Brain pericyte (primary cell): ENCODE data around the gene ULK4.
"Not testable (repeated sequence)": the region's sequence is repeated elsewhere in the genome, so short reads cannot be mapped to it uniquely, and the experiment has no call there.

Source experiments
- DNase-seq: peaks from one replicate; pipeline ENCODE4 v3.0.0-alpha.2; 2012; ENCODE audit warnings: low read depth, low spot score

ULK4 gene

GRCh38 chr3:41446316-41446715, 515.6 kb downstream of the ULK4 start:
- not testable (repeated sequence) for DNase-seq

- DNase-seq: no peak
These were observed 520.3 kb downstream of the ULK4 start for GRCh38 chr3:41441568-41441967.

GRCh38 chr3:41441139-41441538, 520.8 kb downstream of the ULK4 start:
- no peak for DNase-seq

GRCh38 chr3:41436983-41437382, 524.9 kb downstream of the ULK4 start:
- no peak for DNase-seq

DNA sequence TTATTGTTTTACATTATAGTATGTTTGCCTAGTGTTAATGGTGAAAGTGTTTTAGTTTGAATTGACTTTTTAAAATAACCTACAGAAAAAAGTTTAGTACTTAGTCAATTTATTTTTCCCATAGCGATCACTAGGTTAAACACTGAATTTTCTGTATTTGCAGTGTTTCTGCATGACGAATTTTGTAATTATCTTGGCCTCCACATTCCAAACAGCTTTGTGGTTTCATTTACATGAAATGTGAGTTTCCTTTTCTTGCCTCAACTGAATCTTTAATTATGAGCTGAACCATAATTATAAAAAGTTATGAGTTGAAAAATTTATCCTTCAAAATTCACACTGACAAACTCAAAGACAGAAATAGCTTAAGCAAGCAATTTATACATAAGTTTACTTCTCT, 527.1 kb downstream of the ULK4 start:
- DNase-seq: no peak

- no peak for DNase-seq
These were observed 530.5 kb downstream of the ULK4 start for GRCh38 chr3:41431386-41431785.

DNA sequence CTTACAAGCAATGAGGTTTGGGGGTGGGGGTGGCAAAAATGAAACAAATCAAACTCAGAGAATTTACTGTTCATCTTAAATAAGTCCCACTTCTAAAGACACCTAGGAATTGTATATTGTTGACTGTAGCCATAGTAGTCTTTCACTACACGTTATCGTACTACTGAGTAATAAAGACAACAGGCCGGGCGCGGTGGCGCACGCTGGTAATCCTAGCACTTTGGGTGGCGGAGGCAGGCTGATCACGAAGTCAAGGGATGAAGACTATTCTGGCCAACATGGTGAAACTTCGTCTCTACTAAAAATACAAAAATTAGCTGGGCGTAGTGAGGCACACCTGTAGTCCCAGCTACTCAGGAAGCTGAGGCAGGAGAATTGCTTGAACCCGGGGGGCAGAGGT, 531.0 kb downstream of the ULK4 start:
- DNase-seq: no peak

DNA sequence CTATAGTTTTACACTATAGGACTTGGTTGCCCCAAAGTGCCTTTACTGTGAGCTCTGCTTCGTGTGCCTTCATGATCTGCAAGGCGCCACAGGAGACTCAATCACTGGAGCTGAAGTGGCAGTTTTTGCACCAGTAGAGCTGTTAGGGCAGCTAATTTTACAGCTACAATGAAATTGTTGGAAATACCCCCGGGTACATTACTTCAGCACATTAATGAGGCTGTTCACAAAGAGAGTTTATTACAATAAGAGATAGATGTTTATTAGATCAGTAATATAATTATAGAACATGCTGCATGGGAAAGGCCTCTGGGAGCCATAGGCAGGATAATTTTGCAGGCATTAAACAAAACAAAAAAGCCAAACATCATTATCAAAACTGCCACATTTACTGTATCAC, 531.5 kb downstream of the ULK4 start:
- DNase-seq: no peak

DNA sequence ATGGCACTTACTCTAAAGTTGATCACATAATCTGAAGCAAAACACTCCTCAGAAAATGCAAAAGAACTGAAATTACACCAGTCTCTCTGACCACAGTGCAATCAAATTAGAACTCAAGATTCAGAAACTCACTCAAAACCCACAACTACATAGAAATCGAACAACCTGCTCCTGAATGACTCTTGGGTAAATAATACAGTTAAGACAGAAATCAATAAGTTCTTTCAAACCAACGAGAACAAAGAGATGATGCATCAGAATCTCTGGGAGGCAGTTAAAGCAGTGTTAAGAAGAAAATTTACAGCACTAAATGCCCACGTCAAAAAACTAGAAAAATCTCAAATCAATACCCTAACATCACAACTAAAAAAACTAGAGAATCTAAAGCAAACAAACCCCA, 535.4 kb downstream of the ULK4 start:
- no peak for DNase-seq

- DNase-seq: no peak
These were observed 537.2 kb downstream of the ULK4 start for GRCh38 chr3:41424543-41425300.

DNA sequence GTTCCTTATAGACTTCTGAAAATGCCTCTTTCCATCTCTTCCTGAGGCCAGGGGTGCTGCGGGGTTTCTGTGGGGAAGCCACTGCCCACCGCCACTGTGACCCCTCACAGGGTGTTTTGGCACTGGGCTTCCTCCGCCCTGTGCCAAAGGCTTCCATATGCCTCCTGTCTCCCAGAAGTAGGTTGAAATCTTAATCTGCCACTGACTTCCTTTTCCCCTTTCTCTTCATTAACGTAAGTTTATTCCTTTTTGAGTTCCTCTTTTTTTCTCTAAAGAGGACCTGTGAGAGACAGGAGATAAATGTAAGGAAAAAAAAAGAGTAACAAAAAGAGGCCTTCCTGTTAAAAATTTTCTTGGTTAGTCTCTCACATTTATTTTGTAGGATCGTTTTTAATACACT, 542.1 kb downstream of the ULK4 start:
- DNase-seq: no peak

DNA sequence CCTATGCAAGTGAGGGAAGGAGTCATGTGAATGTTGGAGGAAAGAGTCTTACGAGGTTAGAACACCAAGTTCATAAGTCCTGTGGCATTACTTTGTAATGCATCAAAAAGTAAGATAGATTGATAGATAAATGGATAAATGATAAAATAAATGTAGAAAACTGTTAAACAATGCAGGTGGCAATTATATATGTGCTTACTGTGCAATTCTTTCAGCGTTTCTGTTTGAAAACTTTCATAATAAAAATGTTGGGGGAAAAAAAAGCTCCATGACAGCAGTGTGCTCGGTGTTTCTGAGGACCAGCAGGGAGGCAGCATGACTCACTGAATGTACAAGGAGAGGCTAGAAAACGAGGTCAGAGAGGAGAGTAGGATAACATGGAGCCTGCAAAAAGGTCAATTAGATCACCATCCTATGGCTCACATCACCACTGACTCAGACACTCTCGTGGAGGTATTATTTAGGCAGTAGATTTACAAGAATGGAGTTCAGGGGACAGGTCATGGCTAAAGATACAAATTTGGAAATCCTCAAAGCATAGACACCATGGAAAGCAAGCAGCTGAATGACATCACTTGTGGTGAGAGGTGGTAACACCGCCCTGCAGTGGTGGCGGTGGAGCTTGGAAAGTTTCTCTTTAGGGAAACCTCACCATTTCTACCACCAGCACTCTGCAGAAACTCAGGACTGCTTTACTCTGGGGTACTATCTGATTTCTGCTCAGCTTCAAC, 542.8 kb downstream of the ULK4 start:
- DNase-seq: peak; percentile 98

DNA sequence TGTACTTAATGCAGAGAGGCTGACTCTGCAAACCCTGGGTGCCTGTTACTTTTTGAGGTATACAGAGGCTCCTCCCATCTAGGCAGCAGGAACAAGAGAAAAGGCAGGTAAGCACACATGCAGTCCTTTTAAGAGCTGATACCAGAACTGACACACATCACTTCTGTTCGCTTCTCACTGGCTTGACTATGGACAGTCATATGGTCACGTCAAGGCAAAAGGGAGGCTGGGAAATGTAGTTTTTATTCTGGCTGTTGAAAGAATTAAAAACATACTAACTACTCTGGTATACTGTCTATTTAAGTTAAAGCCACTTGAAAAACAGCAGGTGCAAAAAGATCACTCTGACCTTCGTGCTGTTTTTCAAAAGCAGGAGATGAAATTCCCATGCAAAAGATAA, 544.3 kb downstream of the ULK4 start:
- no peak for DNase-seq

DNA sequence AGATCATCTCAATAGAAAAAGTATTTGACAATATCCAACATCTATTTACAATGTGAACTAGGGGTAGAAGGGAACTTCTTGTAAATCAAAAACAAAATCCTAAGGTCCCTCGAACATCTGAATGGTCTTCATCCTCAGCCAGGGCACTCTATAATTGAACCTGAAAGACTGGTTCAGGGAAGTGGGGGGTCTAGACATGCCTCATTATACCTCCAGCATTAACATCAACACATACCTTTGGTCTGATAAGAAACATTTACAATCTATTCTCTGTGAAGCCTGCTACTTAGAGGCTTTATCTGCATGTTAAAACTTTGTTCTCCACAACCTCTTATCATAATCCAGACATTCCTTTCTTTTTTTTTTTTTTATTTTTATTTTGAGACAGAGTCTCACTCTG, 550.8 kb downstream of the ULK4 start:
- DNase-seq: no peak

DNA sequence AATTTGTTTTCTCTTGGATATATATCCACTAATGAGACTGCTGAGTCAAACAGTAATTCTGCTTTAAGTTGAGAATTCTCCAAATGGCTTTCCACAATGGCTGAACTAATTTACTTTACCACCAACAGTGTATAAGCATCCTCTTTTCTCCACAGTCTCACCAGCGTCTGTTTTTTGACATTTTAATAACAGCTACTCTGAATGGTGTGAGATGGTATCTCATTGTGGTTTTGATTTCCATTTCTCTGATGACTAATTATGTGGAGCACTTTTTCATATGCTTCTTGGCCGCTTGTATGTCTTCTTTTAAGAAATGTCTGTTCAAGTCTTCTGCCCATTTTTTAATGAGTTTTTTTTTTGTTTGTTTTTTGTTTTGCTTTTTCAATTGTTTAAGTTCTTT, 556.4 kb downstream of the ULK4 start:
- no peak for DNase-seq

DNA sequence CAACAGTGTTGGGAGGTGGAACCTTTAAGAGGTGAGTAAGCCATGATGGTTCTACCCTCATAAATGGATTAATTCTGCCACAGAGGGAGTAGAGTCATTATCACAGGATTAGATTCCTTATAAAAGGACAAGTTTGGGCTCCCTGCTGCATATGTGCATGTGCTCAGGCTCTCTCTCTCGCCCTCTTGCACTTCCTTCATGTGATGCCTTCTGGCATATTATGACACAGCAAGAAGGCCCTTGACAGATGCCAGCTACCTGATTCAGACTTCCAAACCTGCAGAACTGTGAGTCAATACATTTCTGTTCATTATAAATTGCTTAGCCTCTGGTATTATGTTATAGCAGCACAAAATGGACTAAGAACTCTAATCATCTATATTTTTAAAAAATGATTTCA, 557.3 kb downstream of the ULK4 start:
- no peak for DNase-seq

DNA sequence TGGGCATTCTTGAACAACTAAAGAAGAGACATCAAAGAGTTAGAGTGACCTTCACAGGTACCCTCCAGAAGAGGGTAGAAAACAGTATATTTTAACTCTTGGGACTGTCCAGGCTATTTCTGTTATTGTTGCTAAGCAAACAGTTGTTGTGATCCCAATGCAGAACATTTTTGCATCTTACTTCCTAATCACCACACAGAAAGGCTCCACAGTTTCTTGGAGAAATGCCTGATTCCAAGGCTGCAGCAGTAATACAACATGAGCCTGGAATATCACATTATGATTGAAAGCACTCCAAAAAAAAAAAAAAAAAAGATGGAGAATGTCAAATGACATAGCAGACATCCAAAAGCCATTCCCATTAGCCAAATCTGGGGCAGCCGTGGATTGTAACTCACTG, 567.0 kb downstream of the ULK4 start:
- no peak for DNase-seq

- DNase-seq: peak; percentile 22
These were observed 591.0 kb downstream of the ULK4 start for GRCh38 chr3:41370765-41371535.

DNA sequence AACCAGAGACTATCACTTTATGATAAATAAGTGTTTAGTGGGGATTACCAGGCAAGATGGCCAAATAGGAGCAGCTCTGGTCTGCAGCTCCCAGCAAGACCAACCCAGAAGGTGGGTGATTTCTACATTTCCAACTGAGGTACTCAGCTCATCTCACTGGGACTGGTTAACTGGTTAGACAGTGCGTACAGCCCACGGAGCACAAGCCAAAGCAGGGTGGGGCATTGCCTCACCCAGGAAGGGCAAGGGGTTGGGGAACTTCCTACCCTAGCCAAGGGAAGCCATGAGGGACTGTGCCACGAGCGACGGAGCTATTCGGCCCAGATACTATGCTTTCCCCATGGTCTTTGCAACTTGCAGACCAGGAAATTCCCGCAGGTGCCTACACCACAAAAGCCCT, 591.6 kb downstream of the ULK4 start:
- DNase-seq: no peak

DNA sequence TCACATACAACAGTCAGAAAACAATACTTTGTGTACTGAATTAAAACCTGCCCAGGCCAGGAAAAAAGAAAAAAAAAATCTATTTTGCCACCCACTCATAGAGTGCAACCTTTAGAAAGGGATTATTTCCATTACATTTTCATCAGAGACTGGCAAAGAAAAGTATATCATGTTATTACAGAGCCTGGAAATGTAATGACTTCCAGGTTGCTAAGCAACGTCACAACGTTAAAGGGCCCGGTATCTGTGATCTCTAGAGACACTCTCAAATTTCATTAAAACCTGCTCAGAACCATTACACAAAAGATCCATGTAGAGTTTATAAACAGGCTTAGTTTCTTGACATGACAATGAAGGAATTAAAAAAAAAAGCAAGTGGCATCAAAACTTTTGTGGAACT, 592.1 kb downstream of the ULK4 start:
- DNase-seq: no peak

- DNase-seq: no peak
These were observed 595.9 kb downstream of the ULK4 start for GRCh38 chr3:41365973-41366372.

- no peak for DNase-seq
These were observed 597.2 kb downstream of the ULK4 start for GRCh38 chr3:41364736-41365135.
